ENCODE results near the gene ZBTB7A.

The ZBTB7A gene

GRCh38 chr19:4046946-4047683 lies 19.6 kb downstream of the ZBTB7A start:
- Histone ChIP-seq H3K27me3 (replicated peaks; ENCODE audit: control insufficient read depth, insufficient read depth, low read length) (no peaks in the 10 kb centered on the region), H3K4me1 (ENCODE audit: control insufficient read depth, insufficient read depth, low read length) (peaks cover 14% of the 10 kb centered on the region), H3K9me3 (ENCODE audit: control insufficient read depth, low read length) (no peaks in the 10 kb centered on the region), H3K36me3 (ENCODE audit: control insufficient read depth, insufficient read depth, low read length, severe bottlenecking) (peaks cover 31% of the 10 kb centered on the region), H3K4me3 (ENCODE audit: low read length) (no peak overlapping the region), H3K9ac (ENCODE audit: low read length) (no peak overlapping the region)
- DNase-seq (ENCODE audit: low read depth), result no peak

GRCh38 chr19:4046362-4046691 lies 20.4 kb downstream of the ZBTB7A start:
- no peak for DNase-seq (ENCODE audit: low read depth)
- no peaks in the 10 kb centered on the region for H3K9me3 ChIP-seq (ENCODE audit: control insufficient read depth, low read length)
- no peaks in the 10 kb centered on the region for H3K27me3 ChIP-seq (replicated peaks; ENCODE audit: control insufficient read depth, insufficient read depth, low read length)
- peaks cover 36% of the 10 kb centered on the region for H3K36me3 ChIP-seq (ENCODE audit: control insufficient read depth, insufficient read depth, low read length, severe bottlenecking)
- H3K9ac ChIP-seq (ENCODE audit: low read length), result no peak overlapping the region
- no peak overlapping the region for H3K4me3 ChIP-seq (ENCODE audit: low read length)
- H3K4me1 ChIP-seq (ENCODE audit: control insufficient read depth, insufficient read depth, low read length), result peaks cover 7% of the 10 kb centered on the region

GRCh38 chr19:4045597-4046361 lies 20.9 kb downstream of the ZBTB7A start:
- peaks cover 38% of the 10 kb centered on the region for H3K36me3 ChIP-seq (ENCODE audit: control insufficient read depth, insufficient read depth, low read length, severe bottlenecking)
- H3K9me3 ChIP-seq (ENCODE audit: control insufficient read depth, low read length), result no peaks in the 10 kb centered on the region
- H3K4me1 ChIP-seq (ENCODE audit: control insufficient read depth, insufficient read depth, low read length), result peaks cover 4% of the 10 kb centered on the region
- H3K27me3 ChIP-seq (replicated peaks; ENCODE audit: control insufficient read depth, insufficient read depth, low read length), result no peaks in the 10 kb centered on the region
- no peak overlapping the region for H3K4me3 ChIP-seq (ENCODE audit: low read length)
- H3K9ac ChIP-seq (ENCODE audit: low read length), result no peak overlapping the region
- DNase-seq (ENCODE audit: low read depth), result no peak

- H3K36me3 ChIP-seq (ENCODE audit: control insufficient read depth, insufficient read depth, low read length, severe bottlenecking), result peaks cover 32% of the 10 kb centered on the region
- H3K9me3 ChIP-seq (ENCODE audit: control insufficient read depth, low read length), result no peaks in the 10 kb centered on the region
- H3K4me3 ChIP-seq (ENCODE audit: low read length), result no peak overlapping the region
- peaks cover 4% of the 10 kb centered on the region for H3K4me1 ChIP-seq (ENCODE audit: control insufficient read depth, insufficient read depth, low read length)
- no peaks in the 10 kb centered on the region for H3K27me3 ChIP-seq (replicated peaks; ENCODE audit: control insufficient read depth, insufficient read depth, low read length)
- H3K9ac ChIP-seq (ENCODE audit: low read length), result no peak overlapping the region
- no peak for DNase-seq (ENCODE audit: low read depth)
Observed at GRCh38 chr19:4044990-4045465, 21.7 kb downstream of the ZBTB7A start.

GRCh38 chr19:4043966-4044715 lies 22.6 kb downstream of the ZBTB7A start:
- Histone ChIP-seq H3K27me3 (replicated peaks; ENCODE audit: control insufficient read depth, insufficient read depth, low read length) (no peaks in the 10 kb centered on the region), H3K4me3 (ENCODE audit: low read length) (no peak overlapping the region), H3K9ac (ENCODE audit: low read length) (no peak overlapping the region), H3K4me1 (ENCODE audit: control insufficient read depth, insufficient read depth, low read length) (peaks cover 4% of the 10 kb centered on the region), H3K9me3 (ENCODE audit: control insufficient read depth, low read length) (no peaks in the 10 kb centered on the region), H3K36me3 (ENCODE audit: control insufficient read depth, insufficient read depth, low read length, severe bottlenecking) (peaks cover 23% of the 10 kb centered on the region)
- no peak for DNase-seq (ENCODE audit: low read depth)

- peaks cover 21% of the 10 kb centered on the region for H3K36me3 ChIP-seq (ENCODE audit: control insufficient read depth, insufficient read depth, low read length, severe bottlenecking)
- H3K9ac ChIP-seq (ENCODE audit: low read length), result no peak overlapping the region
- no peaks in the 10 kb centered on the region for H3K27me3 ChIP-seq (replicated peaks; ENCODE audit: control insufficient read depth, insufficient read depth, low read length)
- H3K4me1 ChIP-seq (ENCODE audit: control insufficient read depth, insufficient read depth, low read length), result peaks cover 4% of the 10 kb centered on the region
- no peak for DNase-seq (ENCODE audit: low read depth)
- no peaks in the 10 kb centered on the region for H3K9me3 ChIP-seq (ENCODE audit: control insufficient read depth, low read length)
- H3K4me3 ChIP-seq (ENCODE audit: low read length), result no peak overlapping the region
Observed at GRCh38 chr19:4043401-4043800, 23.3 kb downstream of the ZBTB7A start.

- H3K9me3 ChIP-seq (ENCODE audit: control insufficient read depth, low read length), result no peaks in the 10 kb centered on the region
- no peak for DNase-seq (ENCODE audit: low read depth)
- no peaks in the 10 kb centered on the region for H3K27me3 ChIP-seq (replicated peaks; ENCODE audit: control insufficient read depth, insufficient read depth, low read length)
- no peak overlapping the region for H3K4me3 ChIP-seq (ENCODE audit: low read length)
- peaks cover 17% of the 10 kb centered on the region for H3K36me3 ChIP-seq (ENCODE audit: control insufficient read depth, insufficient read depth, low read length, severe bottlenecking)
- peak overlapping the region; percentile 25 for H3K9ac ChIP-seq (ENCODE audit: low read length)
- peaks cover 4% of the 10 kb centered on the region for H3K4me1 ChIP-seq (ENCODE audit: control insufficient read depth, insufficient read depth, low read length)
Observed at GRCh38 chr19:4042731-4043082, 24.0 kb downstream of the ZBTB7A start.

- peaks cover 22% of the 10 kb centered on the region for H3K36me3 ChIP-seq (ENCODE audit: control insufficient read depth, insufficient read depth, low read length, severe bottlenecking)
- H3K9me3 ChIP-seq (ENCODE audit: control insufficient read depth, low read length), result no peaks in the 10 kb centered on the region
- peak overlapping the region; percentile 25 for H3K9ac ChIP-seq (ENCODE audit: low read length)
- H3K4me3 ChIP-seq (ENCODE audit: low read length), result no peak overlapping the region
- H3K27me3 ChIP-seq (replicated peaks; ENCODE audit: control insufficient read depth, insufficient read depth, low read length), result no peaks in the 10 kb centered on the region
- no peak for DNase-seq (ENCODE audit: low read depth)
- H3K4me1 ChIP-seq (ENCODE audit: control insufficient read depth, insufficient read depth, low read length), result peaks cover 4% of the 10 kb centered on the region
Observed at GRCh38 chr19:4042064-4042730, 24.5 kb downstream of the ZBTB7A start.

GRCh38 chr19:4038661-4039423 lies 27.9 kb downstream of the ZBTB7A start:
- H3K36me3 ChIP-seq (ENCODE audit: control insufficient read depth, insufficient read depth, low read length, severe bottlenecking), result peaks cover 37% of the 10 kb centered on the region
- no peak for DNase-seq (ENCODE audit: low read depth)

GRCh38 chr19:4038057-4038456 lies 28.6 kb downstream of the ZBTB7A start:
- H3K36me3 ChIP-seq (ENCODE audit: control insufficient read depth, insufficient read depth, low read length, severe bottlenecking), result peaks cover 40% of the 10 kb centered on the region

More at GRCh38 chr19:4038661-4039423, 27.9 kb downstream of the ZBTB7A start:
- no peaks in the 10 kb centered on the region for H3K27me3 ChIP-seq (replicated peaks; ENCODE audit: control insufficient read depth, insufficient read depth, low read length)
- no peak overlapping the region for H3K9ac ChIP-seq (ENCODE audit: low read length)
- H3K9me3 ChIP-seq (ENCODE audit: control insufficient read depth, low read length), result no peaks in the 10 kb centered on the region
- H3K4me3 ChIP-seq (ENCODE audit: low read length), result no peak overlapping the region
- H3K4me1 ChIP-seq (ENCODE audit: control insufficient read depth, insufficient read depth, low read length), result peaks cover 4% of the 10 kb centered on the region

More at GRCh38 chr19:4038057-4038456, 28.6 kb downstream of the ZBTB7A start:
- Histone ChIP-seq H3K4me3 (ENCODE audit: low read length) (no peak overlapping the region), H3K27me3 (replicated peaks; ENCODE audit: control insufficient read depth, insufficient read depth, low read length) (no peaks in the 10 kb centered on the region), H3K9me3 (ENCODE audit: control insufficient read depth, low read length) (no peaks in the 10 kb centered on the region), H3K4me1 (ENCODE audit: control insufficient read depth, insufficient read depth, low read length) (peaks cover 4% of the 10 kb centered on the region), H3K9ac (ENCODE audit: low read length) (no peak overlapping the region)
- no peak for DNase-seq (ENCODE audit: low read depth)
